WTC11 (cell line): ENCODE measurements around the gene NOTUM. TPM values are rescaled to one million over a fixed set of nuclear protein-coding genes. Genes with fewer than 3 reads are reported as not detected.

Experiments
- ATAC-seq: fragments of 200-7000 bp; cut with Tn5 transposase; 2 replicates; pipeline ENCODE4 v1.10.0; 2021; ENCODE audit warnings: mild to moderate bottlenecking, moderate library complexity
- CTCF ChIA-PET: fragments of 300-600 bp; sonication (Branson Sonifier 250); formaldehyde crosslinking; loops from one replicate; lab custom pipeline; 2021; ENCODE audit warnings: antibody characterized with exemption; lab: Charles Lee
- POLR2A ChIA-PET: fragments of 350-600 bp; sonication (Branson Sonifier 250); formaldehyde crosslinking; loops from one replicate; lab custom pipeline; 2021; ENCODE audit warnings: antibody characterized with exemption; lab: Charles Lee
- DNase-seq: peaks from one replicate; pipeline ENCODE4 v3.0.0; 2021; ENCODE audit warnings: low spot score
- H3K27ac Mint-ChIP-seq: 2 replicates; pipeline ENCODE4 v1.8.0; 2021; ENCODE audit warnings: mixed read lengths
- H3K27me3 Mint-ChIP-seq: 2 replicates; pipeline ENCODE4 v1.8.0; 2021; ENCODE audit warnings: low read depth, mild to moderate bottlenecking, moderate library complexity, mixed read lengths
- H3K36me3 Mint-ChIP-seq: 2 replicates; pipeline ENCODE4 v1.8.0; 2021; ENCODE audit warnings: mixed read lengths
- H3K4me1 Mint-ChIP-seq: 2 replicates; pipeline ENCODE4 v1.8.0; 2022; ENCODE audit warnings: mixed read lengths
- H3K4me3 Mint-ChIP-seq: 2 replicates; pipeline ENCODE4 v1.8.0; 2021; ENCODE audit warnings: mild to moderate bottlenecking, moderate library complexity, mixed read lengths
- H3K9me3 Mint-ChIP-seq: 2 replicates; pipeline ENCODE4 v1.8.0; 2021; ENCODE audit warnings: mixed read lengths
- AR ChIP-seq: fragments of 250-450 bp; sonication (Bioruptor Pico); IDR thresholded peaks from 2 replicates; pipeline ENCODE4 v1.9.0; 2021; ENCODE audit warnings: mild to moderate bottlenecking
- CTCF ChIP-seq: fragments of 200-600 bp; IDR thresholded peaks from 2 replicates; pipeline ENCODE4 v1.8.0; 2022; ENCODE audit warnings: antibody characterized with exemption
- E2F4 ChIP-seq: sonication (generic); formaldehyde crosslinking; IDR thresholded peaks from 2 replicates; pipeline ENCODE4 v1.8.1; 2022; ENCODE audit warnings: low read depth, mild to moderate bottlenecking, moderate library complexity, missing genetic modification reagents, borderline replicate concordance
- EMX1 ChIP-seq: fragments of 250-450 bp; sonication (Bioruptor Pico); IDR thresholded peaks from 2 replicates; pipeline ENCODE4 v1.8.0; 2021; ENCODE audit warnings: mild to moderate bottlenecking
- ETV6 ChIP-seq: sonication (generic); formaldehyde crosslinking; IDR thresholded peaks from 2 replicates; pipeline ENCODE4 v1.8.1; 2022; ENCODE audit warnings: mild to moderate bottlenecking, missing genetic modification reagents
- FOXP4 ChIP-seq: sonication (generic); formaldehyde crosslinking; IDR thresholded peaks from 2 replicates; pipeline ENCODE4 v1.8.0; 2022; ENCODE audit warnings: mild to moderate bottlenecking, missing genetic modification reagents
- GABPB1 ChIP-seq: sonication (generic); formaldehyde crosslinking; IDR thresholded peaks from 2 replicates; pipeline ENCODE4 v1.8.1; 2023; ENCODE audit warnings: mild to moderate bottlenecking, missing genetic modification reagents
- OVOL2 ChIP-seq: fragments of 250-450 bp; sonication (Bioruptor Pico); IDR thresholded peaks from 2 replicates; pipeline ENCODE4 v1.9.0; 2021; ENCODE audit warnings: mild to moderate bottlenecking, borderline replicate concordance
- PRDM15 ChIP-seq: sonication (generic); formaldehyde crosslinking; IDR thresholded peaks from 2 replicates; pipeline ENCODE4 v1.8.0; 2022; ENCODE audit warnings: missing genetic modification reagents
- RELA ChIP-seq: sonication (generic); formaldehyde crosslinking; IDR thresholded peaks from 2 replicates; pipeline ENCODE4 v1.8.1; 2022; ENCODE audit warnings: missing genetic modification reagents, mild to moderate bottlenecking, borderline replicate concordance
- TEAD4 ChIP-seq: sonication (generic); formaldehyde crosslinking; IDR thresholded peaks from 2 replicates; pipeline ENCODE4 v1.8.0; 2022; ENCODE audit warnings: mild to moderate bottlenecking, missing genetic modification reagents
- ZNF219 ChIP-seq: sonication (generic); formaldehyde crosslinking; IDR thresholded peaks from 2 replicates; pipeline ENCODE4 v1.8.0; 2023; ENCODE audit warnings: missing genetic modification reagents, mild to moderate bottlenecking, borderline replicate concordance
- ZNF263 ChIP-seq: sonication (generic); formaldehyde crosslinking; IDR thresholded peaks from 2 replicates; pipeline ENCODE4 v1.8.1; 2022; ENCODE audit warnings: low read depth, mild to moderate bottlenecking, moderate library complexity, missing genetic modification reagents
- ZNF281 ChIP-seq: sonication (generic); formaldehyde crosslinking; IDR thresholded peaks from 2 replicates; pipeline ENCODE4 v1.8.0; 2023; ENCODE audit warnings: mild to moderate bottlenecking, missing genetic modification reagents
- ZNF416 ChIP-seq: fragments of 250-450 bp; sonication (Bioruptor Pico); IDR thresholded peaks from 2 replicates; pipeline ENCODE4 v1.9.0; 2021; ENCODE audit warnings: mild to moderate bottlenecking, inconsistent platforms
- ZNF423 ChIP-seq: fragments of 250-450 bp; sonication (Bioruptor Pico); IDR thresholded peaks from 2 replicates; pipeline ENCODE4 v2.1.2; 2022; ENCODE audit warnings: mild to moderate bottlenecking, moderate library complexity
- total RNA-seq: library from RNA; stranded (reverse); gene quantifications from 3 replicates; pipeline ENCODE4 v1.2.3, GENCODE V29; 2021

Gene NOTUM
- total RNA-seq, 1 experiment from 2014 or later: 1.7 TPM

- Mint-ChIP-seq H3K4me1 (peaks cover 3% of the 10 kb centered on the region; the same call in 1 of the 2 replicates), H3K36me3 (no peaks in the 10 kb centered on the region)
- ATAC-seq: no peak
- no peak for TF ChIP-seq FOXP4 (CRISPR knock-in tag)
- no peak for TF ChIP-seq EMX1 (CRISPR knock-in tag)
- no peak for TF ChIP-seq ZNF281
- no peak for TF ChIP-seq ZNF423
- TF ChIP-seq, all 79 proteins: peak for 0
- Mint-ChIP-seq H3K27ac (no peak overlapping the region), H3K9me3 (no peaks in the 10 kb centered on the region), H3K4me3 (no peak overlapping the region), H3K27me3 (peaks cover 7% of the 10 kb centered on the region)
- POLR2A ChIA-PET: no interaction called here
- CTCF ChIA-PET: no interaction called here
- DNase-seq: no peak
These were observed 55.0 kb downstream of the NOTUM start for GRCh38 chr17:81905993-81906392.

GRCh38 chr17:81905424-81905875 is 55.5 kb downstream of the NOTUM start:
- H3K4me1 Mint-ChIP-seq: peaks cover 3% of the 10 kb centered on the region; the same call in 1 of the 2 replicates
- CTCF ChIA-PET: no interaction called here
- H3K27me3 Mint-ChIP-seq: peaks cover 13% of the 10 kb centered on the region
- H3K36me3 Mint-ChIP-seq: no peaks in the 10 kb centered on the region; the same call in 1 of the 2 replicates
- no peak overlapping the region for H3K4me3 Mint-ChIP-seq
- POLR2A ChIA-PET: no interaction called here
- no peaks in the 10 kb centered on the region for H3K9me3 Mint-ChIP-seq
- DNase-seq: no peak
- no peak for ATAC-seq
- H3K27ac Mint-ChIP-seq: no peak overlapping the region
- TF ChIP-seq RELA (CRISPR knock-in tag): no peak
- no peak for TF ChIP-seq PRDM15 (CRISPR knock-in tag)
- TF ChIP-seq TEAD4 (CRISPR knock-in tag): no peak
- TF ChIP-seq CTCF: no peak
- TF ChIP-seq E2F4 (CRISPR knock-in tag): no peak
- TF ChIP-seq ZNF281: no peak
- no peak for TF ChIP-seq ZNF416 (CRISPR knock-in tag)
- TF ChIP-seq ZNF219 (CRISPR knock-in tag): no peak
- TF ChIP-seq ETV6 (CRISPR knock-in tag): no peak
- no peak for TF ChIP-seq ZNF263 (CRISPR knock-in tag)
- no peak for TF ChIP-seq GABPB1 (CRISPR knock-in tag)
- no peak for TF ChIP-seq AR (CRISPR knock-in tag)
- no peak for TF ChIP-seq OVOL2 (CRISPR knock-in tag)
